Subcutaneous adipose tissue (tissue), 4 donors: ENCODE measurements around the gene SLC16A2. TPM values are rescaled to one million over a fixed set of nuclear protein-coding genes. Genes with fewer than 3 reads are reported as not detected.

ENCODE experiments used
- CTCF ChIP-seq: fragments of 450-650 bp; IDR thresholded peaks from one replicate; pipeline ENCODE4 v1.5.1; 2016; ENCODE audit warnings: low read depth, mild to moderate bottlenecking, control low read depth, antibody characterized with exemption, moderate library complexity
- total RNA-seq, 4 donors: library from RNA; depleted of rRNA; stranded (reverse); fragments of >200 nt; gene quantifications; one replicate each; pipeline ENCODE4 v1.1.0, GENCODE V29; 2016

SLC16A2 gene
- total RNA-seq, 4 donors from 2014 or later = 5.3 to 15.0 (median 8.4) TPM

GRCh38 chrX:74507191-74507590 lies 85.9 kb downstream of the SLC16A2 start:
- TF ChIP-seq CTCF = no peak

GRCh38 chrX:74509989-74510388 lies 88.7 kb downstream of the SLC16A2 start:
- TF ChIP-seq CTCF = no peak

- TF ChIP-seq CTCF = no peak
Observed at GRCh38 chrX:74510401-74510800, 89.1 kb downstream of the SLC16A2 start.

- TF ChIP-seq CTCF = no peak
Observed at GRCh38 chrX:74511704-74512103, 90.4 kb downstream of the SLC16A2 start.

- TF ChIP-seq CTCF = no peak
Observed at GRCh38 chrX:74514384-74514783, 93.1 kb downstream of the SLC16A2 start.

- no peak for TF ChIP-seq CTCF
Observed at GRCh38 chrX:74515356-74515755, 94.1 kb downstream of the SLC16A2 start.

GRCh38 chrX:74519870-74520269 lies 98.6 kb downstream of the SLC16A2 start:
- no peak for TF ChIP-seq CTCF

GRCh38 chrX:74520291-74520690 lies 99.0 kb downstream of the SLC16A2 start:
- TF ChIP-seq CTCF = no peak
